AG10803 (cell line): ENCODE results near the gene CHURC1.
A peak's percentile ranks its signal among the peaks of the same experiment; 100 is the strongest.

Experiments
- DNase-seq: peaks from one replicate; pipeline ENCODE4 v3.0.0; 2010; ENCODE audit warnings: low read depth
- H3K4me3 ChIP-seq: 2 replicates; pipeline ENCODE4 v1.5.1; 2011; ENCODE audit warnings: mild to moderate bottlenecking, low read length, control low read depth
- TF ChIP-seq, protein P1 (sequence below): conservative IDR thresholded peaks from 2 replicates; pipeline ENCODE4 v1.5.1; 2011; ENCODE audit warnings: mild to moderate bottlenecking, low read length, control low read depth, inconsistent platforms

CHURC1 gene

DNA sequence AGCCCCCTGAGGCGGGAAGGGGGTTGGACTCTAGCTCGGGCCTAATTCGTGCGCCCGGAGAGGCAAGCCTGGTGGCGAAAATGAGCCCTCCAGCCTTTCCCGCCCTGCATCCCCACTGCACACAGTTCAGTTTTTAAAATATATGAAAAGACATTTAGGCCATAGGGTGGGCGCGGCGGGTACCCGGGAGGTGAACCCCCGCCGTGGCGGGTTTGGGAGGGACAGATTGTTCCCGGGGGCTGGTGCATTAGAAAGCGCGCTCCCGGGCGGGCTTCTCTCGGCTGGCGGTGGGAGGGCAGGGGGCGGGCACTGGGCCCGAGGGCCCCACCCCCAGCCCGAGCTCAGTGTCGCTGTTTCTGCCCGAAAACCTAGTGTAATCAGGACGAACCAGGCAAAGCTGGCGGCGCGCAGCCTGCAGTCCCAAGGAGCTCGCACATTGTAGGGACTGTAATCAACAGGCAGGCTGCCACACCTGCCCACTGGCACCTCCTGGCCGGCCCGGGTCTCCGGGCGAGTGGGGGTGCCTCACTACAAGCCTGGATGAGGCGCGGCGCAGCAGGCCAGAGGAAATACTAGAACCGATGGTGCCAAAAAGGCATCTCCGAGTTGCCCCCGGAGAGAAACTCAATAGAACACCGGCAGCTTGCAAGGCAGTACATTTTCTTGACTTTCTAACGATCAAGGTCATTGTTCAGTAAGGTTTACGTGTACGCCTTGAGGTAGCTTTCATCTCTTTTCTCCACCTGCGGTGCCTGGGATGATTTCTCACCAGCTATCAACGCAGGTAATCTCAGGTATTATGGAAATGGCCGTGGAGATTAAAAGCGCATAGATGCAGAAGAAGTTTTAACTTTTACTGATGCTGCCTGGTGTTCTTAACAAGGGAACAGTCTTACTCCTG, 33.8 kb upstream of the CHURC1 start:
- TF ChIP-seq, protein P1, sequence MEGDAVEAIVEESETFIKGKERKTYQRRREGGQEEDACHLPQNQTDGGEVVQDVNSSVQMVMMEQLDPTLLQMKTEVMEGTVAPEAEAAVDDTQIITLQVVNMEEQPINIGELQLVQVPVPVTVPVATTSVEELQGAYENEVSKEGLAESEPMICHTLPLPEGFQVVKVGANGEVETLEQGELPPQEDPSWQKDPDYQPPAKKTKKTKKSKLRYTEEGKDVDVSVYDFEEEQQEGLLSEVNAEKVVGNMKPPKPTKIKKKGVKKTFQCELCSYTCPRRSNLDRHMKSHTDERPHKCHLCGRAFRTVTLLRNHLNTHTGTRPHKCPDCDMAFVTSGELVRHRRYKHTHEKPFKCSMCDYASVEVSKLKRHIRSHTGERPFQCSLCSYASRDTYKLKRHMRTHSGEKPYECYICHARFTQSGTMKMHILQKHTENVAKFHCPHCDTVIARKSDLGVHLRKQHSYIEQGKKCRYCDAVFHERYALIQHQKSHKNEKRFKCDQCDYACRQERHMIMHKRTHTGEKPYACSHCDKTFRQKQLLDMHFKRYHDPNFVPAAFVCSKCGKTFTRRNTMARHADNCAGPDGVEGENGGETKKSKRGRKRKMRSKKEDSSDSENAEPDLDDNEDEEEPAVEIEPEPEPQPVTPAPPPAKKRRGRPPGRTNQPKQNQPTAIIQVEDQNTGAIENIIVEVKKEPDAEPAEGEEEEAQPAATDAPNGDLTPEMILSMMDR: no peak
- peak overlapping the region; percentile 33 for H3K4me3 ChIP-seq
- no peak for DNase-seq

GRCh38 chr14:64885559-64885958, 28.7 kb upstream of the CHURC1 start:
- H3K4me3 ChIP-seq: no peak overlapping the region
- no peak for DNase-seq
- TF ChIP-seq, protein P1: no peak

- DNase-seq: no peak
- no peak overlapping the region for H3K4me3 ChIP-seq
- TF ChIP-seq, protein P1: no peak
These were observed 24.9 kb upstream of the CHURC1 start for GRCh38 chr14:64889352-64889751.

GRCh38 chr14:64891173-64891838, 22.9 kb upstream of the CHURC1 start:
- H3K4me3 ChIP-seq: no peak overlapping the region
- no peak for DNase-seq
- TF ChIP-seq, protein P1: no peak

GRCh38 chr14:64891839-64892375, 22.3 kb upstream of the CHURC1 start:
- DNase-seq: peak; percentile 74
- TF ChIP-seq, protein P1: peak; percentile 65
- no peak overlapping the region for H3K4me3 ChIP-seq

GRCh38 chr14:64899958-64900357, 14.3 kb upstream of the CHURC1 start:
- DNase-seq: no peak
- TF ChIP-seq, protein P1: no peak
- H3K4me3 ChIP-seq: no peak overlapping the region
